Body of pancreas (tissue), 4 donors: ENCODE measurements around the gene HEXIM1. TPM values are rescaled to one million over a fixed set of nuclear protein-coding genes. Genes with fewer than 3 reads are reported as not detected.

ENCODE experiments used
- ATAC-seq: fragments of 150-250 bp; one replicate; pipeline ENCODE4 v1.9.1; 2016
- DNase-seq, 4 donors: peaks; one replicate each; pipeline ENCODE4 v3.0.0-alpha.2; 2019
- H3K27ac ChIP-seq, 4 donors: fragments of 200-600 bp; sonication (generic); 1 replicate in 3 of 4; 2 replicates in 1 of 4; pipeline versions ENCODE4 v1.5.1 to v1.6.1; 2016 to 2019; ENCODE audit warnings: mild to moderate bottlenecking in 1 of 4, mixed read lengths in 1 of 4, moderate library complexity in 1 of 4
- H3K27me3 ChIP-seq, 2 donors: fragments of 200-600 bp; sonication (generic); one replicate each; pipeline ENCODE4 v1.6.0; 2016; ENCODE audit warnings: mild to moderate bottlenecking in 1 of 2
- H3K36me3 ChIP-seq, 2 donors: fragments of 200-600 bp; sonication (generic); replicated peaks in 1 of 2; 2 replicates each; pipeline ENCODE4 v1.5.1; 2016; ENCODE audit warnings: low read depth in 2 of 2; ENCODE audit not compliant: insufficient read depth in 1 of 2
- H3K4me1 ChIP-seq: fragments of 200-600 bp; sonication (generic); one replicate; pipeline ENCODE4 v1.6.0; 2016
- H3K4me3 ChIP-seq, 2 donors: fragments of 200-600 bp; sonication (generic); 1 replicate in 1 of 2; 2 replicates in 1 of 2; pipeline ENCODE4 v1.5.1; 2016 to 2019
- H3K9me3 ChIP-seq, 3 donors: fragments of 200-600 bp; sonication (generic); 1 replicate in 2 of 3; 2 replicates in 1 of 3; pipeline ENCODE4 v1.5.1; 2016
- POLR2A ChIP-seq, 3 donors: fragments of 450-650 bp; IDR thresholded peaks; one replicate each; pipeline ENCODE4 v1.6.1; 2016; ENCODE audit warnings: antibody characterized with exemption in 3 of 3, mild to moderate bottlenecking in 2 of 3
- WGBS, 2 donors: methylation state at CpG; one replicate each; pipeline ENCODE4 v1.1.5; 2017; 5-methylcytosine and 5-hydroxymethylcytosine counted together
- intact Hi-C: fragments of 100-400 bp; cut with DNase I; formaldehyde crosslinking; loops from one replicate; pipeline ENCODE4 v1.15.1; 2023
- total RNA-seq, 2 donors: library from RNA; depleted of rRNA; stranded (reverse); fragments of >200 nt; gene quantifications; one replicate each; pipeline ENCODE4 v1.1.0, GENCODE V29; 2016
- TF ChIP-seq, protein P1 (sequence below), 7 experiments: fragments of 450-650 bp in 4 of 7; fragments of 200-600 bp in 3 of 7; sonication (generic) in 3 of 7; IDR thresholded peaks; one replicate each; pipeline ENCODE4 v1.5.1; 2016 to 2019; ENCODE audit warnings: antibody characterized with exemption in 7 of 7

The HEXIM1 gene
- total RNA-seq, 2 donors from 2014 or later, result 13.8 to 15.3 TPM

DNA sequence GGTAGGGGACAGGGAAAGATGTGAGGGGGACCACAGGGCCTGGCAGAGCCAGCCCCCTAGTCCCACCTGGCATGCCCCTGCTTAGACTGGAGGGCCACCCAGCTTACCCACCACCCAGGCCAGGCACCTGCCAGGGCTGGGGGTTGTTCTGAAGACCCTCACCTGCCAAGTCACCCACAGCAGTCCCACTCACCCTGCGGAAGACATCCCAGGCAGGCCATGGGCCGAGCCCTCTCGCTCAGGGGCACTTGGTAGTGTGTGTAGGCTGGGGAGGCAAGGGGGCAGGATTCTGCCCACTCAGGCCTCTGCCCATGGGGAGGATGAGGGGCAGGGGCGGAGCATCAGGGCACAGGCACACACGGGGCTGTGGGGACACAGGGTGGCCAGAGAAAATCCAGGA lies 19.9 kb upstream of the HEXIM1 start:
- no peak for DNase-seq
- no peak for ATAC-seq
- no peak overlapping the region for H3K4me3 ChIP-seq

DNA sequence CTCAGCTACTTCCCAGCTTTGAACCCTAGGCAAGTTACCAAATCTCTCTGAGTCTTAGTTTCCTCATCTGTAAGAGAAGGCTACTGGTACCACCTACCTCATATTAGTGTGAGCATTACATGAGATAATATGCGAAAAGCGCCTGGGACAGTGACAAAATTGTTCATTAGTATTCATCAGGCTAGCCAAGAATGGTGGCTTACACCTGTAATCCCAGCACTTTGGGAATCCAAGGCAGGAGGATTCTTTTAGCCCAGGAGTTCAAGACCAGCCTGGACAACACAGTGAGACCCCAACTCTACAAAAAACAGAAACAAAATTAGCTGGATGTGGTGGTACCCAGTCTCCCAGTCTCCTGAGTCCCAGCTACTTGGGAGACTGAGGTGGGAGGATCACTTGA lies 19.3 kb upstream of the HEXIM1 start:
- Histone ChIP-seq H3K4me3 (no peak overlapping the region), H3K36me3 (no peaks in the 10 kb centered on the region), H3K4me1 (peaks cover 36% of the 10 kb centered on the region), H3K9me3 (no peaks in the 10 kb centered on the region), H3K27me3 (no peaks in the 10 kb centered on the region), H3K27ac (no peak overlapping the region)
- ATAC-seq, result no peak
- intact Hi-C loops, result no loop called here
- no peak for TF ChIP-seq POLR2A (IDR thresholded peaks at IDR 0.05)
- TF ChIP-seq, protein P1, sequence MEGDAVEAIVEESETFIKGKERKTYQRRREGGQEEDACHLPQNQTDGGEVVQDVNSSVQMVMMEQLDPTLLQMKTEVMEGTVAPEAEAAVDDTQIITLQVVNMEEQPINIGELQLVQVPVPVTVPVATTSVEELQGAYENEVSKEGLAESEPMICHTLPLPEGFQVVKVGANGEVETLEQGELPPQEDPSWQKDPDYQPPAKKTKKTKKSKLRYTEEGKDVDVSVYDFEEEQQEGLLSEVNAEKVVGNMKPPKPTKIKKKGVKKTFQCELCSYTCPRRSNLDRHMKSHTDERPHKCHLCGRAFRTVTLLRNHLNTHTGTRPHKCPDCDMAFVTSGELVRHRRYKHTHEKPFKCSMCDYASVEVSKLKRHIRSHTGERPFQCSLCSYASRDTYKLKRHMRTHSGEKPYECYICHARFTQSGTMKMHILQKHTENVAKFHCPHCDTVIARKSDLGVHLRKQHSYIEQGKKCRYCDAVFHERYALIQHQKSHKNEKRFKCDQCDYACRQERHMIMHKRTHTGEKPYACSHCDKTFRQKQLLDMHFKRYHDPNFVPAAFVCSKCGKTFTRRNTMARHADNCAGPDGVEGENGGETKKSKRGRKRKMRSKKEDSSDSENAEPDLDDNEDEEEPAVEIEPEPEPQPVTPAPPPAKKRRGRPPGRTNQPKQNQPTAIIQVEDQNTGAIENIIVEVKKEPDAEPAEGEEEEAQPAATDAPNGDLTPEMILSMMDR (IDR thresholded peaks at IDR 0.05), result no peak
- no peak for DNase-seq
- WGBS, 2 donors, result 86 to 89% methylated on average over 2 of the region's 2 CpGs

More for the DNA sequence above, 19.9 kb upstream of the HEXIM1 start:
- no peaks in the 10 kb centered on the region for H3K27me3 ChIP-seq
- no peaks in the 10 kb centered on the region for H3K9me3 ChIP-seq
- intact Hi-C loops, result no loop called here
- peak overlapping the region; percentile 42 to 61 (median 47) for H3K27ac ChIP-seq
- peaks cover 36% of the 10 kb centered on the region for H3K4me1 ChIP-seq
- TF ChIP-seq POLR2A (IDR thresholded peaks at IDR 0.05), result no peak
- TF ChIP-seq, protein P1 (IDR thresholded peaks at IDR 0.05), result no peak
- no peaks in the 10 kb centered on the region for H3K36me3 ChIP-seq
- WGBS, 2 donors, result 82 to 93% methylated on average over 2 to 5 of the region's 5 CpGs

DNA sequence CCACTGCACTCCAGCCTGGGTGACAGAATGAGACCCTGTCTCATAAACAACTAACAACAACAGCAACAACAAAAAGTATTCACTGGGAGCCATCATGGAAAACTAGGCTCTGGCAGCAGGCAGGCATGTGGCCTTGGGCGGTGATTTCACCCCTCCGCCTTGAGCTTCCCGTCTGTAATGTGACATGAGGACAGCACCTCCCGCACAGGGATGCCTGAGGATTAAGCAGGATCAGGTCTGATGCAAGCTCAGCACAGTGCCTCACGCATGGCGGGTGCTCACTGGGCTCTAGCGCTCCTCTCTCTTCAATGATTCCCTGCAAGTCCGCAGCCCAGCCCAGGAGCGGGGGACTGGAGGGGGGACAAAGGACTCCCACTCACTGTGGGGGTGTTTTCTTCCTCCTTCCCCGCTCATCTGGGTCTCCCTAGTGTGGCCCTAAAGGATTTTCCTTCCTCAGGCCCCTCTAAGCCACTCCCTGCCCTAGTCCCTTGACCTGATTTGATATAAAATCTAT lies 18.8 kb upstream of the HEXIM1 start:
- DNase-seq, result peak in 2 of 4 donors; percentile 25 to 30
- H3K4me3 ChIP-seq, result no peak overlapping the region
- no peak for ATAC-seq
- no peaks in the 10 kb centered on the region for H3K27me3 ChIP-seq
- TF ChIP-seq, protein P1 (IDR thresholded peaks at IDR 0.05), result no peak
- TF ChIP-seq POLR2A (IDR thresholded peaks at IDR 0.05), result no peak
- 76 to 81% methylated on average over 10 of the region's 10 CpGs for WGBS, 2 donors
- H3K9me3 ChIP-seq, result no peaks in the 10 kb centered on the region
- peaks cover 36% of the 10 kb centered on the region for H3K4me1 ChIP-seq
- no peaks in the 10 kb centered on the region for H3K36me3 ChIP-seq
- intact Hi-C loops, result no loop called here
- H3K27ac ChIP-seq, result peak overlapping the region in 1 of 4 donors; percentile 1

DNA sequence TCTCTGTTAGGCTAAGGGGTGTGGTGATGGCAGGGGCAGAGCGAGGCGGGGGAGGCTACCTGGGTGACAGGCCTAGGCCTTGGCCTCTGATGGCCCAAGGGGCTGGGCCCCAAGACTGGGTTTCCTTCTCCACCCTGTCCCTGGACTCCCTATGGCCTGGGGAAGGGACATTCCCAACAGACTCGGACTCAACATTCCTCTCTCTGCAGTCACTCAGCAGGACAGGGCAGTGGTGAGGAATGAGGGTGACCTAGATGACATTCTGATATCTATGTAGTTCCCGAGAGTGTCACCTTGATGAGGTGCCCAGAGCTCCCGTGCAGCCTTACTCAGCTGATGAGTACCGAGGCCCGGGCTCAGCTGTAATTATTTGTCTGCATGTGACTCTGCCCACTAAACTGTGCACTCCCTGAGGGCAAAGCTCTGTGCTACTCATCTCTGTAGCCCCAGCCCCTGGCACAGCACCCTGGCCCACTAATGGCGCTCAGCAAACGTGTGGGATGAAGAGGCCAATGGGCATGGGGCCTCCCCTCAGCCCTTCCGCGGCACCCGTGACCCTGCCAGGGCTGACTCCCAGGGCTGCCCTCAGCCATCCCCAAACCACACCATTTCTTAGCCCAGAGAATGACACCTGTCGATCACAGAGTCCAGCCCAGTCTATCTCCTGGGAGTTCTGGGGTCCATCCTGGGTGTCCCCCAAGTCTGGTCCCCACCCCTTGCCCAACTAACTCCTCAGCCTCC lies 18.2 kb upstream of the HEXIM1 start:
- TF ChIP-seq, protein P1 (IDR thresholded peaks at IDR 0.05), result no peak
- TF ChIP-seq POLR2A (IDR thresholded peaks at IDR 0.05), result no peak
- Histone ChIP-seq H3K4me1 (peaks cover 36% of the 10 kb centered on the region), H3K36me3 (no peaks in the 10 kb centered on the region), H3K27me3 (no peaks in the 10 kb centered on the region), H3K9me3 (no peaks in the 10 kb centered on the region), H3K27ac (peak overlapping the region in 1 of 4 donors; percentile 1), H3K4me3 (no peak overlapping the region)
- ATAC-seq (no peak), DNase-seq (no peak)
- intact Hi-C loops, result no loop called here
- 77 to 81% methylated on average over 6 to 12 of the region's 13 CpGs for WGBS, 2 donors
